ENCODE measurements around the gene LGR6.

LGR6 gene

DNA sequence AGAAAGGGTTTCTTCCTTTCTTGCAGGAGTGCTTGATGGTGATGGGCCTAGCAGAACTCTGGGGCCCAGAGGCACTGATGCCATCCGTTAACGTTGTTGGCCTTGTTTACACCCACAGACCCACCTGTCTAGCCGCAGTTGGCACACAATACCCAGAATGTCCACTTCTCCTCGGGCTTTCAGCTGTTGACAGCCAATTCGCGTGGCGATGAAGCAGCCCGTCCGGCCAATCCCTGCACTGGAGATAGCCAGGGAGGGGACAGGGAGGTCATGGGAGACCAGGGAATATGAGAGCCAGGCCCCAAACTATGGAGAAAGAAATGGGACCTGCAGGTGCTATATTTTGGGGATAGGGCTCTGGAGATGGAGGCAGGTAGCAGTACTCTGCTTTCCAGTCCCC is 43.4 kb upstream of the LGR6 start:
- TF ChIP-seq, protein P1, sequence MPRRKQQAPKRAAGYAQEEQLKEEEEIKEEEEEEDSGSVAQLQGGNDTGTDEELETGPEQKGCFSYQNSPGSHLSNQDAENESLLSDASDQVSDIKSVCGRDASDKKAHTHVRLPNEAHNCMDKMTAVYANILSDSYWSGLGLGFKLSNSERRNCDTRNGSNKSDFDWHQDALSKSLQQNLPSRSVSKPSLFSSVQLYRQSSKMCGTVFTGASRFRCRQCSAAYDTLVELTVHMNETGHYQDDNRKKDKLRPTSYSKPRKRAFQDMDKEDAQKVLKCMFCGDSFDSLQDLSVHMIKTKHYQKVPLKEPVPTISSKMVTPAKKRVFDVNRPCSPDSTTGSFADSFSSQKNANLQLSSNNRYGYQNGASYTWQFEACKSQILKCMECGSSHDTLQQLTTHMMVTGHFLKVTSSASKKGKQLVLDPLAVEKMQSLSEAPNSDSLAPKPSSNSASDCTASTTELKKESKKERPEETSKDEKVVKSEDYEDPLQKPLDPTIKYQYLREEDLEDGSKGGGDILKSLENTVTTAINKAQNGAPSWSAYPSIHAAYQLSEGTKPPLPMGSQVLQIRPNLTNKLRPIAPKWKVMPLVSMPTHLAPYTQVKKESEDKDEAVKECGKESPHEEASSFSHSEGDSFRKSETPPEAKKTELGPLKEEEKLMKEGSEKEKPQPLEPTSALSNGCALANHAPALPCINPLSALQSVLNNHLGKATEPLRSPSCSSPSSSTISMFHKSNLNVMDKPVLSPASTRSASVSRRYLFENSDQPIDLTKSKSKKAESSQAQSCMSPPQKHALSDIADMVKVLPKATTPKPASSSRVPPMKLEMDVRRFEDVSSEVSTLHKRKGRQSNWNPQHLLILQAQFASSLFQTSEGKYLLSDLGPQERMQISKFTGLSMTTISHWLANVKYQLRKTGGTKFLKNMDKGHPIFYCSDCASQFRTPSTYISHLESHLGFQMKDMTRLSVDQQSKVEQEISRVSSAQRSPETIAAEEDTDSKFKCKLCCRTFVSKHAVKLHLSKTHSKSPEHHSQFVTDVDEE (CRISPR knock-in tag; IDR thresholded peaks at IDR 0.05) = no peak
- TF ChIP-seq BACH2 (CRISPR knock-in tag; IDR thresholded peaks at IDR 0.05; ENCODE audit: borderline replicate concordance) (no peak), ZFP3 (CRISPR knock-in tag; IDR thresholded peaks at IDR 0.05) (no peak)
- ATAC-seq = no peak

DNA sequence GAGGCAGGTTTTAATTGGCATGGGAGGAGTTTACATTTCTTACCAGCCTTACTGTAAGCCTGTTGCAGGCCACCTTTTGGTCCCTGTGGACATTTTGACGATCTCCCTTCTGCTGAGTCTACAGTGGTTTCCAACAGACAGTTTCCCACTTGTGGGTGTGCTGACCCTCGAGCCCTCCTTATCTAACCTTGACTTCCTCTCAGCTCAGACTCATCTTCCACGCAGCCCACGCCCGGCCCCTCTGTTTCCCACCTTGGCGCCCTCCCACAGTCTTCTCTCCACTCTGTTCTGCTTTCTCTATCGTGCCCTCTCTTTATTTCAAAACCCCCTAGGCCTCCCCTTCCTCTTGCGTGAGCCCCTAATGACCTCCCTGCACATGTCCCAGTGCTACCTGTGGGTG is 43.0 kb upstream of the LGR6 start:
- ATAC-seq = no peak
- TF ChIP-seq ZFP30 (CRISPR knock-in tag; IDR thresholded peaks at IDR 0.05) (no peak), ZNF8 (CRISPR knock-in tag; IDR thresholded peaks at IDR 0.05) (no peak), ZNF565 (CRISPR knock-in tag; conservative IDR thresholded peaks at IDR 0.05; ENCODE audit: low read depth) (no peak)
- TF ChIP-seq, protein P2, sequence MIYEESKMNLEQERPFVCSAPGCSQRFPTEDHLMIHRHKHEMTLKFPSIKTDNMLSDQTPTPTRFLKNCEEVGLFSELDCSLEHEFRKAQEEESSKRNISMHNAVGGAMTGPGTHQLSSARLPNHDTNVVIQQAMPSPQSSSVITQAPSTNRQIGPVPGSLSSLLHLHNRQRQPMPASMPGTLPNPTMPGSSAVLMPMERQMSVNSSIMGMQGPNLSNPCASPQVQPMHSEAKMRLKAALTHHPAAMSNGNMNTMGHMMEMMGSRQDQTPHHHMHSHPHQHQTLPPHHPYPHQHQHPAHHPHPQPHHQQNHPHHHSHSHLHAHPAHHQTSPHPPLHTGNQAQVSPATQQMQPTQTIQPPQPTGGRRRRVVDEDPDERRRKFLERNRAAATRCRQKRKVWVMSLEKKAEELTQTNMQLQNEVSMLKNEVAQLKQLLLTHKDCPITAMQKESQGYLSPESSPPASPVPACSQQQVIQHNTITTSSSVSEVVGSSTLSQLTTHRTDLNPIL (CRISPR knock-in tag; IDR thresholded peaks at IDR 0.05; ENCODE audit: low read depth) = no peak

DNA sequence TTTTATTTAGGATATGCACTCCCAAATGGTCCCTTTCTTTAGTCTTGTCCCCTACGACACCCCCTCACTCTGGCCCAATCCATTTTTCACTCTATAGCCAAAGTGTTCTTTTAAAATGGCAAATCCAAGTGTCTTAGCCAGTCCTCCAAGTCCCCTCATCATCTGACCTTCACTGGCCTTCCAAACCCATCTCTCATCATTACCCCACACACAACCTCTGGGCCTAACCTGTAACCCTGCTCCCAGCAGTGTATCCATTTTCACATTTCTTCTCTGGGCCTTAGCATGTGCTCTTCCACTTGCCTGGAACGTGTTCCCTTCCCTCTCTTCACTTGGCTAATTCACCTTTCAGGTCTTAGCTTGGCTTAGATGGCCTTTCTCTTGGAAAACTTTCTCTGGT is 42.6 kb upstream of the LGR6 start:
- ATAC-seq = no peak
- TF ChIP-seq, protein P2 (CRISPR knock-in tag; IDR thresholded peaks at IDR 0.05; ENCODE audit: low read depth) = no peak
- TF ChIP-seq TCF4 (CRISPR knock-in tag; IDR thresholded peaks at IDR 0.05; ENCODE audit: borderline replicate concordance) (no peak), TOX (CRISPR knock-in tag; IDR thresholded peaks at IDR 0.05; ENCODE audit: borderline replicate concordance) (no peak), BACH2 (CRISPR knock-in tag; IDR thresholded peaks at IDR 0.05; ENCODE audit: borderline replicate concordance) (no peak), ESRRG (CRISPR knock-in tag; IDR thresholded peaks at IDR 0.05) (no peak), SNAI2 (CRISPR knock-in tag; IDR thresholded peaks at IDR 0.05) (no peak), ZC3H10 (CRISPR knock-in tag; IDR thresholded peaks at IDR 0.05) (no peak)

DNA sequence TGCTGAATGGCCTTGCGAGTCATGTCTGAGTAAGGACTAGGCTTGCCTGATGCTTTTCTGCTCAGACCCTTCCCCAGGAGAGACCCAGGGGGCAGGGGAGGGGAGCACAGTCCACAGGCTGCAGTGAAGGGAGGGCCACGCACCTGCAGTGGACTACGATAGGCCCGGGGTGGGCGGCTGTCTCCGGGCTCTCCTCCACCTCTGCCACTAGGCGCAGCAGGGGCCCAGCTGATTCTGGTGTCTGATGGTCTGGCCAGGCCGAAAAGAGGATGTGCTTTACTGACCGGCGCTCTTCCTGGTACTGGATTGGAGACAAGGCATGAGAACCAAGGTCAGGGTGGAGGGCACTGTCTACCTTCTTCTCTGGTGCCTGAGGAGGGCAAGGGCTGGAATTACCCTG is 41.2 kb upstream of the LGR6 start:
- TF ChIP-seq GLIS3 (CRISPR knock-in tag; IDR thresholded peaks at IDR 0.05) (no peak), ZNF70 (CRISPR knock-in tag; IDR thresholded peaks at IDR 0.05) (no peak), ZFP3 (CRISPR knock-in tag; IDR thresholded peaks at IDR 0.05) (no peak), SNAI2 (CRISPR knock-in tag; IDR thresholded peaks at IDR 0.05) (no peak), BACH2 (CRISPR knock-in tag; IDR thresholded peaks at IDR 0.05; ENCODE audit: borderline replicate concordance) (no peak), CSDC2 (CRISPR knock-in tag; IDR thresholded peaks at IDR 0.05) (no peak), ZFP30 (CRISPR knock-in tag; IDR thresholded peaks at IDR 0.05) (no peak), OSR1 (CRISPR knock-in tag; IDR thresholded peaks at IDR 0.05) (no peak), PPARA (CRISPR knock-in tag; IDR thresholded peaks at IDR 0.05; ENCODE audit: borderline replicate concordance) (no peak), ZC3H10 (CRISPR knock-in tag; IDR thresholded peaks at IDR 0.05) (no peak), ZNF8 (CRISPR knock-in tag; IDR thresholded peaks at IDR 0.05) (no peak), ESRRG (CRISPR knock-in tag; IDR thresholded peaks at IDR 0.05) (no peak), ZNF565 (CRISPR knock-in tag; conservative IDR thresholded peaks at IDR 0.05; ENCODE audit: low read depth) (no peak)
- TF ChIP-seq, protein P3, sequence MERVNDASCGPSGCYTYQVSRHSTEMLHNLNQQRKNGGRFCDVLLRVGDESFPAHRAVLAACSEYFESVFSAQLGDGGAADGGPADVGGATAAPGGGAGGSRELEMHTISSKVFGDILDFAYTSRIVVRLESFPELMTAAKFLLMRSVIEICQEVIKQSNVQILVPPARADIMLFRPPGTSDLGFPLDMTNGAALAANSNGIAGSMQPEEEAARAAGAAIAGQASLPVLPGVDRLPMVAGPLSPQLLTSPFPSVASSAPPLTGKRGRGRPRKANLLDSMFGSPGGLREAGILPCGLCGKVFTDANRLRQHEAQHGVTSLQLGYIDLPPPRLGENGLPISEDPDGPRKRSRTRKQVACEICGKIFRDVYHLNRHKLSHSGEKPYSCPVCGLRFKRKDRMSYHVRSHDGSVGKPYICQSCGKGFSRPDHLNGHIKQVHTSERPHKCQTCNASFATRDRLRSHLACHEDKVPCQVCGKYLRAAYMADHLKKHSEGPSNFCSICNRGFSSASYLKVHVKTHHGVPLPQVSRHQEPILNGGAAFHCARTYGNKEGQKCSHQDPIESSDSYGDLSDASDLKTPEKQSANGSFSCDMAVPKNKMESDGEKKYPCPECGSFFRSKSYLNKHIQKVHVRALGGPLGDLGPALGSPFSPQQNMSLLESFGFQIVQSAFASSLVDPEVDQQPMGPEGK (CRISPR knock-in tag; IDR thresholded peaks at IDR 0.05; ENCODE audit: borderline replicate concordance) = no peak
- TF ChIP-seq, protein P4, sequence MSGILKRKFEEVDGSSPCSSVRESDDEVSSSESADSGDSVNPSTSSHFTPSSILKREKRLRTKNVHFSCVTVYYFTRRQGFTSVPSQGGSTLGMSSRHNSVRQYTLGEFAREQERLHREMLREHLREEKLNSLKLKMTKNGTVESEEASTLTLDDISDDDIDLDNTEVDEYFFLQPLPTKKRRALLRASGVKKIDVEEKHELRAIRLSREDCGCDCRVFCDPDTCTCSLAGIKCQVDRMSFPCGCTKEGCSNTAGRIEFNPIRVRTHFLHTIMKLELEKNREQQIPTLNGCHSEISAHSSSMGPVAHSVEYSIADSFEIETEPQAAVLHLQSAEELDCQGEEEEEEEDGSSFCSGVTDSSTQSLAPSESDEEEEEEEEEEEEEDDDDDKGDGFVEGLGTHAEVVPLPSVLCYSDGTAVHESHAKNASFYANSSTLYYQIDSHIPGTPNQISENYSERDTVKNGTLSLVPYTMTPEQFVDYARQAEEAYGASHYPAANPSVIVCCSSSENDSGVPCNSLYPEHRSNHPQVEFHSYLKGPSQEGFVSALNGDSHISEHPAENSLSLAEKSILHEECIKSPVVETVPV (CRISPR knock-in tag; IDR thresholded peaks at IDR 0.05) = no peak
- TF ChIP-seq, protein P2 (CRISPR knock-in tag; IDR thresholded peaks at IDR 0.05; ENCODE audit: low read depth) = no peak
- TF ChIP-seq, protein P1 (CRISPR knock-in tag; IDR thresholded peaks at IDR 0.05) = no peak
- ATAC-seq = no peak
